HepG2 (cell line): Measurements from ENCODE around the gene NBEAL2. TPM values are rescaled to one million over a fixed set of nuclear protein-coding genes. Genes with fewer than 3 reads are reported as not detected.

Experiments
- ATAC-seq: fragments of 200-7000 bp; cut with Tn5 transposase; 3 replicates; pipeline ENCODE4 v1.9.1; 2020; ENCODE audit warnings: mild to moderate bottlenecking, moderate library complexity
- BruUV-seq: library from RNA; stranded (reverse); fragments of 400-500 nt; replicated peaks from 2 replicates; lab custom pipeline; 2021; lab: Mats Ljungman, UMichigan
- CTCF ChIA-PET: fragments of 300-600 bp; formaldehyde crosslinking; extraction: SDS; loops from one replicate; lab custom pipeline; 2021; ENCODE audit warnings: low total read pairs, inconsistent platforms, low intra/inter-chr PET ratio; lab: Yijun Ruan, JAX
- POLR2A ChIA-PET: fragments of 350-600 bp; sonication (Branson Sonifier 250); formaldehyde crosslinking; loops from one replicate; lab custom pipeline; 2020; ENCODE audit warnings: antibody characterized with exemption, inconsistent platforms; lab: Yijun Ruan, JAX
- DNase-seq: peaks from one replicate; pipeline ENCODE4 v3.0.0-alpha.2; 2015; ENCODE audit warnings: low spot score
- FAIRE-seq: peaks from 3 replicates; lab custom pipeline; 2011; peaks lifted over from hg19 to GRCh38; lab: Jason Lieb, UNC
- H2AFZ ChIP-seq: one replicate; pipeline ENCODE4 v1.6.1; 2011; ENCODE audit warnings: low read length, inconsistent platforms
- H3K27ac ChIP-seq: fragments of 300-600 bp; 3 replicates; pipeline ENCODE4 v1.8.0; 2011; ENCODE audit warnings: mixed run types, mild to moderate bottlenecking, mixed read lengths, low read length, inconsistent platforms; ENCODE audit not compliant: insufficient read depth; ENCODE audit errors: extremely low read length
- H3K27me3 ChIP-seq, 2 experiments: fragments of 200-600 bp in 1 of 2; 2 replicates in 1 of 2; 3 replicates in 1 of 2; pipeline versions ENCODE4 v1.6.0 to v1.8.0; 2011; ENCODE audit warnings: low read length in 2 of 2, mild to moderate bottlenecking in 2 of 2, moderate library complexity in 2 of 2, inconsistent platforms in 1 of 2; ENCODE audit not compliant: insufficient read depth in 2 of 2, control insufficient read depth in 1 of 2
- H3K36me3 ChIP-seq, 2 experiments: fragments of 200-600 bp in 1 of 2; replicated peaks in 1 of 2; 2 replicates in 1 of 2; 3 replicates in 1 of 2; pipeline versions ENCODE4 v1.5.1 to v1.8.0; 2011; ENCODE audit warnings: low read length in 2 of 2, inconsistent platforms in 1 of 2; ENCODE audit not compliant: insufficient read depth in 2 of 2, control insufficient read depth in 1 of 2
- H3K4me1 ChIP-seq: 2 replicates; pipeline ENCODE4 v1.5.1; 2012; ENCODE audit warnings: low read length, inconsistent platforms; ENCODE audit not compliant: insufficient read depth
- H3K4me2 ChIP-seq: 2 replicates; pipeline ENCODE4 v1.6.0; 2011; ENCODE audit warnings: low read depth, low read length, inconsistent platforms
- H3K4me3 ChIP-seq, 3 experiments: fragments of 200-600 bp in 1 of 3; sonication (generic), shearing (Covaris generic) in 1 of 3; replicated peaks in 1 of 3; 2 replicates each; pipeline ENCODE4 v1.5.1; 2011 to 2016; ENCODE audit warnings: low read length in 3 of 3, inconsistent platforms in 2 of 3, low read depth in 2 of 3, mild to moderate bottlenecking in 2 of 3, control low read depth in 1 of 3, mixed read lengths in 1 of 3; ENCODE audit not compliant: insufficient read depth in 1 of 3
- H3K79me2 ChIP-seq: one replicate; pipeline ENCODE4 v1.6.1; 2011; ENCODE audit warnings: low read length, inconsistent platforms; ENCODE audit not compliant: insufficient read depth
- H3K9ac ChIP-seq: 2 replicates; pipeline ENCODE4 v1.6.0; 2011; ENCODE audit warnings: mild to moderate bottlenecking, low read depth, low read length, inconsistent platforms; ENCODE audit not compliant: insufficient read depth
- H3K9me3 ChIP-seq: 2 replicates; pipeline ENCODE4 v1.5.1; 2012; ENCODE audit warnings: mild to moderate bottlenecking, low read length
- H4K20me1 ChIP-seq: 2 replicates; pipeline ENCODE4 v1.6.0; 2011; ENCODE audit warnings: inconsistent platforms, mild to moderate bottlenecking, low read length, moderate library complexity; ENCODE audit not compliant: insufficient read depth
- EP300 ChIP-seq, 3 experiments: sonication (generic) in 1 of 3; formaldehyde crosslinking in 1 of 3; IDR thresholded peaks; 2 replicates each; pipeline versions ENCODE4 v1.5.1 to v1.6.1; 2011 to 2020; ENCODE audit warnings: low read depth in 2 of 3, low read length in 2 of 3, borderline replicate concordance in 1 of 3, improper control_type of control experiment in 1 of 3, mild to moderate bottlenecking in 1 of 3, missing genetic modification reagents in 1 of 3, moderate library complexity in 1 of 3
- MTF1 ChIP-seq: sonication (generic); formaldehyde crosslinking; IDR thresholded peaks from 2 replicates; pipeline ENCODE4 v1.5.0; 2020; ENCODE audit warnings: missing genetic modification reagents
- ZNF337 ChIP-seq: sonication (generic); formaldehyde crosslinking; IDR thresholded peaks from 2 replicates; pipeline ENCODE4 v1.5.1; 2020; ENCODE audit warnings: missing genetic modification reagents, low read depth, mild to moderate bottlenecking, borderline replicate concordance
- ZNF501 ChIP-seq: sonication (generic); formaldehyde crosslinking; IDR thresholded peaks from 2 replicates; pipeline ENCODE4 v1.5.1; 2020; ENCODE audit warnings: mild to moderate bottlenecking, moderate library complexity, missing genetic modification reagents
- WGBS: methylation state at CpG from one replicate; pipeline ENCODE4 v1.1.6; 2017; ENCODE audit warnings: low lambda C conversion rate; 5-methylcytosine and 5-hydroxymethylcytosine counted together
- in situ Hi-C: cut with HindIII; loops from 2 replicates; pipeline ENCODE4 v1.10.0; 2017; ENCODE audit warnings: low pct_unique_long_range_greater_than_20kb; ENCODE audit not compliant: extremely low pct_ligation_motif_present
- intact Hi-C: fragments of 100-400 bp; cut with micrococcal nuclease; formaldehyde crosslinking; loops from one replicate; pipeline ENCODE4 v1.10.0; 2022; ENCODE audit not compliant: unreplicated experiment
- polyA plus RNA-seq, 8 experiments: library from polyadenylated mRNA; depleted of rRNA in 3 of 8; stranded (reverse) in 7 of 8; unstranded in 1 of 8; fragments of >200 nt; fragmentation: Illumina TruSeq in 4 of 8; extraction: Trizol in 4 of 8; gene quantifications; 2 replicates each; pipeline versions ENCODE4 v1.2.1 to v1.2.3, GENCODE V29; 2011 to 2016; ENCODE audit warnings: low read depth in 4 of 8, missing spikeins in 1 of 8, mixed read lengths in 1 of 8; ENCODE audit not compliant: insufficient read depth in 1 of 8
- total RNA-seq, 5 experiments: library from RNA; depleted of rRNA; stranded (reverse); fragments of >200 nt; fragmentation: Illumina TruSeq; extraction: Trizol; gene quantifications; 2 replicates each; pipeline ENCODE4 v1.2.3, GENCODE V29; 2016; ENCODE audit warnings: low read depth in 1 of 5
- TF ChIP-seq, protein P1 (sequence below): sonication (generic); formaldehyde crosslinking; IDR thresholded peaks from 2 replicates; pipeline ENCODE4 v1.8.0; 2022; ENCODE audit warnings: mild to moderate bottlenecking, missing genetic modification reagents
- TF ChIP-seq, protein P2 (sequence below): sonication (generic); formaldehyde crosslinking; IDR thresholded peaks from 2 replicates; pipeline ENCODE4 v1.4.0; 2020; ENCODE audit warnings: mild to moderate bottlenecking, missing genetic modification reagents

Gene NBEAL2
- total and polyA plus RNA-seq, 2 of the 13 experiments (the other 11 are each of a cell fraction or from before 2014, with no cell fraction given): 9.7 to 12.4 TPM

DNA sequence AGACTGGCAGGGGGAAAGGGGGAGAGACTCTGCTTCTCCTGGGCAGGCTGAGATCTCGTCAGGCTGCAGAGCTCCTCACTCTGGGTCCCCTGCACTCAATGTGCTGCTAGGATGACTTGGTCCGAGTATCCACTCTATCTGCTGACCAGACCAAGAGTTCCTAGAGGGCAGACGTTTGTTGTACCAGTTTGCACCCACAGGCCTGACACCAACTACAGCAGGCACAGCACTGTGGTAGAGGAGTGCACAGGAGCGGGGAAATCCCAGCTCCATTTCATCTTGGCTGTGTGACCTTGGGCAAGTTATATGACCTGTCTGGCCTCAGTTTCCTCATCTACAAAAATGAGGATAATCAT, 31.9 kb upstream of the NBEAL2 start:
- Histone ChIP-seq H3K36me3 (peaks cover 0 to 8% of the 10 kb centered on the region in 2 experiments; a peak in 2 of 5 replicates), H4K20me1 (peaks cover 58% of the 10 kb centered on the region), H3K4me3 (no peak overlapping the region), H3K9me3 (no peaks in the 10 kb centered on the region), H2AFZ (no peak overlapping the region), H3K9ac (no peak overlapping the region), H3K27ac (peak overlapping the region; percentile 45), H3K4me2 (peak overlapping the region; percentile 57), H3K79me2 (peaks cover 82% of the 10 kb centered on the region), H3K27me3 (no peaks in the 10 kb centered on the region), H3K4me1 (peaks cover 88% of the 10 kb centered on the region)
- POLR2A ChIA-PET: interaction anchor here (0.7 to 3.0 kb wide), 6 partner anchors 12 to 32 kb away, joined by 3 to 34 read pairs (median 6); partner anchors contain the start of genes CCDC12 and NBEAL2
- in situ Hi-C loops: no loop called here
- intact Hi-C loops: no loop called here
- peak; percentile 48; the same call in 1 of the 2 replicates for TF ChIP-seq ZNF501
- no peak for TF ChIP-seq EP300 (IDR thresholded peaks at IDR 0.05; ENCODE audit: low read depth in 2 of 2, low read length in 2 of 2)
- TF ChIP-seq EP300 (CRISPR knock-in tag; IDR thresholded peaks at IDR 0.05; ENCODE audit: borderline replicate concordance): no peak
- TF ChIP-seq, protein P1, sequence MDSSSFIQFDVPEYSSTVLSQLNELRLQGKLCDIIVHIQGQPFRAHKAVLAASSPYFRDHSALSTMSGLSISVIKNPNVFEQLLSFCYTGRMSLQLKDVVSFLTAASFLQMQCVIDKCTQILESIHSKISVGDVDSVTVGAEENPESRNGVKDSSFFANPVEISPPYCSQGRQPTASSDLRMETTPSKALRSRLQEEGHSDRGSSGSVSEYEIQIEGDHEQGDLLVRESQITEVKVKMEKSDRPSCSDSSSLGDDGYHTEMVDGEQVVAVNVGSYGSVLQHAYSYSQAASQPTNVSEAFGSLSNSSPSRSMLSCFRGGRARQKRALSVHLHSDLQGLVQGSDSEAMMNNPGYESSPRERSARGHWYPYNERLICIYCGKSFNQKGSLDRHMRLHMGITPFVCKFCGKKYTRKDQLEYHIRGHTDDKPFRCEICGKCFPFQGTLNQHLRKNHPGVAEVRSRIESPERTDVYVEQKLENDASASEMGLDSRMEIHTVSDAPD (CRISPR knock-in tag): 0 out of 2 replicates have a peak, but pooled peaks have one; percentile 31
- TF ChIP-seq, protein P2, sequence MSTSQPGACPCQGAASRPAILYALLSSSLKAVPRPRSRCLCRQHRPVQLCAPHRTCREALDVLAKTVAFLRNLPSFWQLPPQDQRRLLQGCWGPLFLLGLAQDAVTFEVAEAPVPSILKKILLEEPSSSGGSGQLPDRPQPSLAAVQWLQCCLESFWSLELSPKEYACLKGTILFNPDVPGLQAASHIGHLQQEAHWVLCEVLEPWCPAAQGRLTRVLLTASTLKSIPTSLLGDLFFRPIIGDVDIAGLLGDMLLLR (CRISPR knock-in tag): no peak
- no peak for TF ChIP-seq ZNF337 (CRISPR knock-in tag)
- no peak for TF ChIP-seq MTF1
- no TSS peak for BruUV-seq
- DNase-seq (no peak), FAIRE-seq (no peak), ATAC-seq (no peak)
- WGBS: 88% methylated on average over 4 of the region's 4 CpGs
- CTCF ChIA-PET: no interaction called here
